Activated naive CD4-positive, alpha-beta T cell treated with anti-CD3 and anti-CD28 coated beads, Interleukin-2, amount 50 U/mL, for 24 hours (primary cell): ENCODE results near the gene AUTS2.
"Not testable (repeated sequence)": the region's sequence is repeated elsewhere in the genome, so short reads cannot be mapped to it uniquely, and the experiment has no call there.

Experiments
- H3K27ac Mint-ChIP-seq: one replicate; pipeline ENCODE4 v1.8.0; 2021; ENCODE audit warnings: mild to moderate bottlenecking, mixed read lengths
- H3K27me3 Mint-ChIP-seq: one replicate; pipeline ENCODE4 v1.8.0; 2021; ENCODE audit warnings: mixed read lengths
- H3K36me3 Mint-ChIP-seq: one replicate; pipeline ENCODE4 v1.8.0; 2021; ENCODE audit warnings: mixed read lengths
- H3K4me1 Mint-ChIP-seq: one replicate; pipeline ENCODE4 v1.8.0; 2021; ENCODE audit warnings: mixed read lengths
- H3K4me3 Mint-ChIP-seq: one replicate; pipeline ENCODE4 v1.8.0; 2021; ENCODE audit warnings: mild to moderate bottlenecking, mixed read lengths
- H3K9me3 Mint-ChIP-seq: one replicate; pipeline ENCODE4 v1.8.0; 2021; ENCODE audit warnings: mixed read lengths

AUTS2 gene

GRCh38 chr7:70589590-70589989 is 991.3 kb downstream of the AUTS2 start:
- Mint-ChIP-seq H3K9me3 (no peaks in the 10 kb centered on the region), H3K27ac (peak overlapping the region; percentile 32), H3K4me3 (no peak overlapping the region), H3K36me3 (no peaks in the 10 kb centered on the region), H3K27me3 (peaks cover 3% of the 10 kb centered on the region), H3K4me1 (no peaks in the 10 kb centered on the region)

GRCh38 chr7:70590126-70590854 is 992.0 kb downstream of the AUTS2 start:
- Mint-ChIP-seq H3K27ac (no peak overlapping the region), H3K36me3 (no peaks in the 10 kb centered on the region), H3K9me3 (no peaks in the 10 kb centered on the region), H3K27me3 (peaks cover 3% of the 10 kb centered on the region), H3K4me3 (no peak overlapping the region), H3K4me1 (no peaks in the 10 kb centered on the region)

GRCh38 chr7:70591643-70592042 is 993.4 kb downstream of the AUTS2 start:
- Mint-ChIP-seq H3K4me3 (no peak overlapping the region), H3K27ac (no peak overlapping the region)

GRCh38 chr7:70592171-70592570 is 993.9 kb downstream of the AUTS2 start:
- Mint-ChIP-seq H3K4me1 (no peaks in the 10 kb centered on the region), H3K36me3 (no peaks in the 10 kb centered on the region), H3K4me3 (no peak overlapping the region), H3K9me3 (no peaks in the 10 kb centered on the region), H3K27me3 (peaks cover 7% of the 10 kb centered on the region), H3K27ac (no peak overlapping the region)

More at GRCh38 chr7:70591643-70592042, 993.4 kb downstream of the AUTS2 start:
- H3K36me3 Mint-ChIP-seq, result no peaks in the 10 kb centered on the region
- peaks cover 6% of the 10 kb centered on the region for H3K27me3 Mint-ChIP-seq
- no peaks in the 10 kb centered on the region for H3K9me3 Mint-ChIP-seq
- no peaks in the 10 kb centered on the region for H3K4me1 Mint-ChIP-seq

GRCh38 chr7:70594170-70594569 is 995.9 kb downstream of the AUTS2 start:
- H3K27me3 Mint-ChIP-seq, result peaks cover 15% of the 10 kb centered on the region
- H3K4me1 Mint-ChIP-seq, result no peaks in the 10 kb centered on the region
- H3K9me3 Mint-ChIP-seq, result no peaks in the 10 kb centered on the region
- H3K4me3 Mint-ChIP-seq, result no peak overlapping the region
- no peaks in the 10 kb centered on the region for H3K36me3 Mint-ChIP-seq
- H3K27ac Mint-ChIP-seq, result no peak overlapping the region

- not testable (repeated sequence) for H3K27ac Mint-ChIP-seq, H3K9me3 Mint-ChIP-seq, H3K4me1 Mint-ChIP-seq, H3K4me3 Mint-ChIP-seq, H3K36me3 Mint-ChIP-seq
- peaks cover 15% of the 10 kb centered on the region for H3K27me3 Mint-ChIP-seq
Observed at GRCh38 chr7:70594885-70595284, 996.6 kb downstream of the AUTS2 start.

- Mint-ChIP-seq H3K4me1 (no peaks in the 10 kb centered on the region), H3K4me3 (no peak overlapping the region), H3K27ac (no peak overlapping the region), H3K36me3 (no peaks in the 10 kb centered on the region), H3K27me3 (peaks cover 15% of the 10 kb centered on the region), H3K9me3 (no peaks in the 10 kb centered on the region)
Observed at GRCh38 chr7:70595370-70595754, 997.1 kb downstream of the AUTS2 start.

GRCh38 chr7:70595755-70596597 is 997.7 kb downstream of the AUTS2 start:
- Mint-ChIP-seq H3K4me3 (no peak overlapping the region), H3K27me3 (peaks cover 17% of the 10 kb centered on the region), H3K4me1 (no peaks in the 10 kb centered on the region), H3K27ac (no peak overlapping the region), H3K36me3 (no peaks in the 10 kb centered on the region), H3K9me3 (peaks cover 4% of the 10 kb centered on the region)

GRCh38 chr7:70596598-70596913 is 998.3 kb downstream of the AUTS2 start:
- no peak overlapping the region for H3K4me3 Mint-ChIP-seq
- H3K4me1 Mint-ChIP-seq, result no peaks in the 10 kb centered on the region
- no peaks in the 10 kb centered on the region for H3K36me3 Mint-ChIP-seq
- H3K9me3 Mint-ChIP-seq, result peaks cover 4% of the 10 kb centered on the region
- no peak overlapping the region for H3K27ac Mint-ChIP-seq
- H3K27me3 Mint-ChIP-seq, result peaks cover 17% of the 10 kb centered on the region

GRCh38 chr7:70597066-70597465 is 998.8 kb downstream of the AUTS2 start:
- Mint-ChIP-seq H3K9me3 (peaks cover 4% of the 10 kb centered on the region), H3K4me3 (no peak overlapping the region), H3K4me1 (no peaks in the 10 kb centered on the region), H3K36me3 (no peaks in the 10 kb centered on the region), H3K27ac (no peak overlapping the region), H3K27me3 (peaks cover 17% of the 10 kb centered on the region)

GRCh38 chr7:70598976-70599375 is 1000.7 kb downstream of the AUTS2 start:
- Mint-ChIP-seq H3K36me3 (no peaks in the 10 kb centered on the region), H3K27me3 (peaks cover 17% of the 10 kb centered on the region), H3K27ac (no peak overlapping the region), H3K4me3 (no peak overlapping the region), H3K4me1 (no peaks in the 10 kb centered on the region), H3K9me3 (peaks cover 4% of the 10 kb centered on the region)

- H3K9me3 Mint-ChIP-seq, result peaks cover 4% of the 10 kb centered on the region
- no peaks in the 10 kb centered on the region for H3K4me1 Mint-ChIP-seq
- H3K4me3 Mint-ChIP-seq, result no peak overlapping the region
- H3K36me3 Mint-ChIP-seq, result no peaks in the 10 kb centered on the region
- peaks cover 14% of the 10 kb centered on the region for H3K27me3 Mint-ChIP-seq
- no peak overlapping the region for H3K27ac Mint-ChIP-seq
Observed at GRCh38 chr7:70599446-70600190, 1001.3 kb downstream of the AUTS2 start.

- Mint-ChIP-seq H3K4me1 (no peaks in the 10 kb centered on the region), H3K27ac (no peak overlapping the region), H3K36me3 (no peaks in the 10 kb centered on the region), H3K9me3 (peaks cover 4% of the 10 kb centered on the region), H3K4me3 (no peak overlapping the region), H3K27me3 (peaks cover 12% of the 10 kb centered on the region)
Observed at GRCh38 chr7:70600993-70601392, 1002.7 kb downstream of the AUTS2 start.

- H3K9me3 Mint-ChIP-seq, result peaks cover 4% of the 10 kb centered on the region
- no peak overlapping the region for H3K27ac Mint-ChIP-seq
- no peaks in the 10 kb centered on the region for H3K36me3 Mint-ChIP-seq
- H3K27me3 Mint-ChIP-seq, result peaks cover 11% of the 10 kb centered on the region
- H3K4me1 Mint-ChIP-seq, result no peaks in the 10 kb centered on the region
- no peak overlapping the region for H3K4me3 Mint-ChIP-seq
Observed at GRCh38 chr7:70602117-70602516, 1003.8 kb downstream of the AUTS2 start.

GRCh38 chr7:70607281-70607680 is 1009.0 kb downstream of the AUTS2 start:
- Mint-ChIP-seq H3K27ac (no peak overlapping the region), H3K27me3 (no peaks in the 10 kb centered on the region), H3K4me1 (no peaks in the 10 kb centered on the region), H3K9me3 (no peaks in the 10 kb centered on the region), H3K4me3 (no peak overlapping the region), H3K36me3 (no peaks in the 10 kb centered on the region)

GRCh38 chr7:70607759-70608158 is 1009.5 kb downstream of the AUTS2 start:
- Mint-ChIP-seq H3K9me3 (no peaks in the 10 kb centered on the region), H3K36me3 (no peaks in the 10 kb centered on the region), H3K4me3 (no peak overlapping the region), H3K27ac (no peak overlapping the region), H3K27me3 (no peaks in the 10 kb centered on the region), H3K4me1 (no peaks in the 10 kb centered on the region)
